Epithelial cell of prostate (primary cell): ENCODE results near the gene KRTAP6-2.

ENCODE experiments used
- DNase-seq: peaks from one replicate; pipeline ENCODE4 v3.0.0-alpha.2; 2011; ENCODE audit warnings: low read depth, low spot score
- H3K27ac ChIP-seq: fragments of 450-650 bp; 2 replicates; pipeline ENCODE4 v1.5.1; 2017; ENCODE audit warnings: mild to moderate bottlenecking

The KRTAP6-2 gene

GRCh38 chr21:30579346-30579745 lies 19.4 kb downstream of the KRTAP6-2 start:
- no peak for DNase-seq
- no peak overlapping the region for H3K27ac ChIP-seq

DNA sequence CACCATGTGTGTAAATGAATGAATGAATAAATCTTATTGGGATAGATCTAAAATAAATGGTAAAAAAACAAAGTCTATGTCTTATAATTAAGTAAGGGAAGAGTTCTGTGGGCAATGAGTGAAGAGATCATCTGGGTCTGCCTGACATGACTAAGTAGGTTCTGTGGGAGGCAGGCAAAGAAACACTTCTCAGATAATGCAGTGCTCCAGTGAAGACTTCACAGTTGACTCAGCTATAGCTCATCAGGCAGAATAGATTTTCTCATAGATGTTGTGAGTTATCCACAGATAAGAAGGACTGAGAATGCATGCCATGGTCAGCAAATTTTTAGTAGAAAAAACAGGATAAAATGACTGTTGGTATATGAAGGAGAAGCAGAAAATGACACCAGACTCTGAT lies 20.9 kb downstream of the KRTAP6-2 start:
- no peak for DNase-seq

DNA sequence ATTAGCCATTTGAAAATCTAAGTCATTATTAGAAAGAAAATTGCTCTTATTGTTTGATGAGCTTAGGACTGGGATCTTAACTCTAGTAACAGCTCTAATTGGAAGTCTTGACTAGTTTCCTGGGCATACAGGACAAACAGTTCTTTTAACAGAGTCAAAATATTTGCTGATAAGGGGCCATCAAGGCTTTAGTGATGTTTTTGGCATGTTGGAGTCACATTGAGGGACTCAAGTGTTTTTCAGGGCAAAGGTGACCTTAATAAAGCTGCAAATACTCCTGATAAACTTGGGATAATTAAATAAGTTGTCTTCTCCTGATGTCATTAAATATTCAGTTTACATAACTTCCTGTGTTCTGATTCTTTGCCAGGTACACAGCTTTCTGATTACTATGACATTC lies 31.1 kb downstream of the KRTAP6-2 start:
- DNase-seq, result no peak
- H3K27ac ChIP-seq, result no peak overlapping the region

More for the DNA sequence above, 20.9 kb downstream of the KRTAP6-2 start:
- no peak overlapping the region for H3K27ac ChIP-seq

- H3K27ac ChIP-seq, result no peak overlapping the region
- DNase-seq, result no peak
Measured at GRCh38 chr21:30563630-30564029, 35.1 kb downstream of the KRTAP6-2 start.

DNA sequence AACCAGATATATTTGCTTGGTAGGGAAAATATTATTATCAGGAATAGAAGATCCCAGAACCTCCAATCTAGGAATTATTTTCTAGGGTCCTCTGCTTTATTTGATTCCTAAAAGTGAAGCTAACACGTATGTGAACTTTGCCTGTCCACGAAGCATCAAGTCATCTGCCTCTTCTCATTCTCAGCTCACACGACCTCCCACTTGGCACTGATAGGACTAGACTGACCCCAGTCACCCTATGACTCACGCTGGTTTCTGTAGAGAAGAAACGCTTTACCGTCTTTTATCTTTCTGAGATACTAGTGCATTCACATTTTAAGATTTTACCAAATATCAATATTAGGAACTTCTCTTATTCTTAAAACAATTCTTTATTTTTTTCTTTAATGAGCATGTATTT lies 35.6 kb downstream of the KRTAP6-2 start:
- no peak overlapping the region for H3K27ac ChIP-seq

DNA sequence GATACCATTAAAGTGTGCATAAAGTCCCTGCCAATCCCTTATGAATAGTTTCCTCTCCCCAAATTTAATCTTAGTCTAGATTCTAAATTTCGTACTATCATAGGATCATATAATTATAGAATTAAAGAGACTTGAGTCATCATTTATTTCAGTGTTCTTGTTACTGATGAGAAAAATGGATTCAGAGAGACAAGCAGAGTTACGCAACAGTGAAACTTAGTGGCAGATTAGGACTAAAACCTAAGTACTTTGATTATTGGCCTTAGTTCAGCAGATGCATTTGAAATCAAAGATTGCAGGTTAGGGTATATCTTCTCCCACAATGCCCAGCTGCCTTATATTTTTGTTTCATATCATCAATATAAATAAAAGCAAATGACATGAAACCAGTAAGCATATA lies 36.7 kb downstream of the KRTAP6-2 start:
- H3K27ac ChIP-seq, result no peak overlapping the region
- DNase-seq, result no peak

More for the DNA sequence above, 35.6 kb downstream of the KRTAP6-2 start:
- no peak for DNase-seq

- no peak within 1 kb of the TSS for H3K27ac ChIP-seq
- DNase-seq, result no peak
Measured at GRCh38 chr21:30561264-30561895, 37.3 kb downstream of the KRTAP6-2 start, which contains the start of gene KRTAP19-7. KRTAP19-7 (minus strand) TSS chr21:30561314; CDS start chr21:30561289, 25 bp downstream.

DNA sequence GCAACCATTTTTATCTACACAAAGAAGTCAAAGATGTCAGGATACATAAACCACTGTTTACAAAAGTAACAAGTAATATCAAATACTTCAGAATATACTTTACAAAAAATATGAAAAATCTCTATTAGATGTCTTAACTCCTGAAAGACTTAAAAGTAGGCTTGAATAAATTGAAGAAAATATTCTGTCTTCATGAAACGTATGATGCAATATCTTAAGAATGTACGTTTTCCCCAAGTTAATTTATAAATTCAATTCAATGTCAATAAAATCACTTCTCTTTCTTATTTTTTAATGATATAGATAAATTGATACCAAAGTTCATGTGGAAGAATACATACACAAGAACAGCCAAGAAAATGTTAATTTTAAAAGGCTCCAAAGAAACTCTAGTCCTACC lies 43.6 kb downstream of the KRTAP6-2 start:
- H3K27ac ChIP-seq, result no peak overlapping the region

DNA sequence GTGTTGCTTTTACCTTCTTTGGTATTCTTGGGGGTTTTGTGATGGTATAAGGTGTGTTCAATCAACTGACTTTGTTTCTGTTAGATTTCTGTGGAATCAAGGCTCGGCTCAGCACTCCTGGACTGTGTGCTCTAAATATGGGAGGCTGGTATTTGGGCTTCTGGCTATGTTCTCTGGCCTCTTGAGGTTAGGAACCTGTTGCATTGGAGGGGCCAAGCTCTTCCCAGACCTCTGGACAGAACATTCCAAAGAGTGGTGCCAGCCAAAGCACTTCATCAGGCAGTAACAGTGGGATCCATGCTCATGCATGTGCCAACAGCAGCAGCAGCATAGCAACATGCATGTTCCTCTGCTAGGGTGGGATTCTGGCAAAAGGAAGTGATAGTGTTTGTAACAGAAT lies 45.9 kb downstream of the KRTAP6-2 start:
- H3K27ac ChIP-seq, result no peak overlapping the region
- DNase-seq, result no peak

More for the DNA sequence above, 43.6 kb downstream of the KRTAP6-2 start:
- no peak for DNase-seq
